HEK293T (cell line): ENCODE data around the gene MAP3K20.

Experiments used
- ELF4 ChIP-seq: fragments of 450-650 bp; IDR thresholded peaks from 2 replicates; pipeline ENCODE4 v1.6.1; 2017; ENCODE audit warnings: antibody characterized with exemption
- FOXK2 ChIP-seq: fragments of 450-650 bp; IDR thresholded peaks from 2 replicates; pipeline ENCODE4 v1.6.1; 2016; ENCODE audit warnings: mild to moderate bottlenecking
- FOXM1 ChIP-seq: fragments of 450-650 bp; IDR thresholded peaks from 2 replicates; pipeline ENCODE4 v1.6.1; 2017; ENCODE audit warnings: mild to moderate bottlenecking, borderline replicate concordance
- HDGF ChIP-seq: fragments of 450-650 bp; IDR thresholded peaks from 2 replicates; pipeline ENCODE4 v1.6.1; 2017; ENCODE audit warnings: antibody characterized with exemption, borderline replicate concordance
- L3MBTL2 ChIP-seq: fragments of 450-650 bp; conservative IDR thresholded peaks from 2 replicates; pipeline ENCODE4 v1.6.1; 2016; ENCODE audit warnings: mild to moderate bottlenecking
- LEF1 ChIP-seq: fragments of 450-650 bp; IDR thresholded peaks from 2 replicates; pipeline ENCODE4 v1.6.1; 2017; ENCODE audit warnings: mild to moderate bottlenecking, borderline replicate concordance
- NFRKB ChIP-seq: fragments of 450-650 bp; IDR thresholded peaks from 2 replicates; pipeline ENCODE4 v1.6.1; 2016; ENCODE audit warnings: mild to moderate bottlenecking, moderate library complexity
- SP1 ChIP-seq: fragments of 450-650 bp; IDR thresholded peaks from 2 replicates; pipeline ENCODE4 v1.6.1; 2017
- SUZ12 ChIP-seq: fragments of 450-650 bp; IDR thresholded peaks from 2 replicates; pipeline ENCODE4 v1.6.1; 2016; ENCODE audit warnings: mild to moderate bottlenecking
- TARDBP ChIP-seq: fragments of 450-650 bp; IDR thresholded peaks from 2 replicates; pipeline ENCODE4 v1.6.1; 2016
- ZNF384 ChIP-seq: fragments of 450-650 bp; IDR thresholded peaks from 2 replicates; pipeline ENCODE4 v1.6.1; 2016
- TF ChIP-seq, protein P1 (sequence below): fragments of 450-650 bp; IDR thresholded peaks from 2 replicates; pipeline ENCODE4 v1.6.1; 2016

DNA sequence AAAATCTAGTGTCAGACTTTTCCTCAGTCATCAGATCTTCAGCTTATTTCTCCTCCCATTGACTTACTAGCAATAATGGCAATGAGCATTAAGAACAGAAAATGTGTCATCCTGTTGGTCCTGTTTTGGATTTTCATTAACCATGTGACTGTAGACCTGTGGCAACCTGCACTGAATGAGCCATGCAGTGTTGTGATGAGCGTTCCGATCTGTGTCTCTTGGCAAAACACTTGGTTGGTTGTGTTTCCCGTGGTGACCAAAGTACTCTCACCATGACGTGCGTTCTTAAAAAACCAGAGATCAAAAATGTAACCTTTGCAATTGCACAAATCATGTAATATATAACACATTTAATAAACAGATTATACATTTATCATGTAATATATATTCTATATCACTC is 138.6 kb downstream of the MAP3K20 start:
- TF ChIP-seq ELF4 (no peak), ZNF384 (no peak), FOXK2 (no peak), HDGF (no peak), SP1 (no peak), LEF1 (no peak), FOXM1 (no peak), SUZ12 (no peak), TARDBP (no peak), L3MBTL2 (no peak), NFRKB (no peak)
- TF ChIP-seq, protein P1, sequence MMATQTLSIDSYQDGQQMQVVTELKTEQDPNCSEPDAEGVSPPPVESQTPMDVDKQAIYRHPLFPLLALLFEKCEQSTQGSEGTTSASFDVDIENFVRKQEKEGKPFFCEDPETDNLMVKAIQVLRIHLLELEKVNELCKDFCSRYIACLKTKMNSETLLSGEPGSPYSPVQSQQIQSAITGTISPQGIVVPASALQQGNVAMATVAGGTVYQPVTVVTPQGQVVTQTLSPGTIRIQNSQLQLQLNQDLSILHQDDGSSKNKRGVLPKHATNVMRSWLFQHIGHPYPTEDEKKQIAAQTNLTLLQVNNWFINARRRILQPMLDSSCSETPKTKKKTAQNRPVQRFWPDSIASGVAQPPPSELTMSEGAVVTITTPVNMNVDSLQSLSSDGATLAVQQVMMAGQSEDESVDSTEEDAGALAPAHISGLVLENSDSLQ = no peak
